GM18909 (cell line): Measurements from ENCODE around the gene ERMARD.
"Not testable (repeated sequence)": the region's sequence is repeated elsewhere in the genome, so short reads cannot be mapped to it uniquely, and the experiment has no call there.

Source experiments
- ATAC-seq: cut with Tn5 transposase; IDR thresholded peaks from one replicate; pipeline ENCODE4 v1.9.1; 2021; ENCODE audit warnings: mild to moderate bottlenecking; ENCODE audit not compliant: unreplicated experiment, poor library complexity

Gene ERMARD

GRCh38 chr6:169729961-169730360, 21.5 kb upstream of the ERMARD start:
- no peak for ATAC-seq

GRCh38 chr6:169738204-169738975, 13.0 kb upstream of the ERMARD start:
- no peak for ATAC-seq

- ATAC-seq = no peak
These were observed 12.4 kb upstream of the ERMARD start for GRCh38 chr6:169738976-169739529.

GRCh38 chr6:169741344-169741743, 10.1 kb upstream of the ERMARD start:
- ATAC-seq = no peak

DNA sequence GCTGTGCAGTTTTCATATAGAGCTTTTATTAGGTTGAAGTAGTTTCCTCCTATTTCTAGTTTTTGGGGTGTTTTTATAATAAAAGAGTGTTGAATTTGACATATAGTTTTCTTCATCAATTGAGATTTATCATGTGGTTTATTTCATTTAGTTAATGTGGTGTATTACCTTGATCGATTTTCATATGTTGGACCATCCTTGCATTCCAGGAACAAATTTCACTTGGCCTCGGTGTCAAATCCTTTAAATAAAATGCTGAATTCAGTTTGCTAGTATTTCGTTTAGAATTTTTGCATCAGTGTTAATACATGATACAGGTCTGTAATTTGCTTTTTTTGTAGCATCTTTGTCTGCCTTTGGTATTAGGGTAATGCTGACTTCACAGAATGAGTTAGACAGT, 6.0 kb upstream of the ERMARD start:
- no peak for ATAC-seq

GRCh38 chr6:169746556-169746955, 4.9 kb upstream of the ERMARD start:
- no peak for ATAC-seq

GRCh38 chr6:169752074-169752623, 727 bp downstream of the ERMARD start:
- no peak for ATAC-seq

- ATAC-seq = no peak
These were observed 3.7 kb downstream of the ERMARD start for GRCh38 chr6:169755162-169755561.

- ATAC-seq = no peak
These were observed 11.9 kb downstream of the ERMARD start for GRCh38 chr6:169763308-169763707.

GRCh38 chr6:169763881-169764280, 12.5 kb downstream of the ERMARD start:
- ATAC-seq = no peak

GRCh38 chr6:169765789-169766188, 14.4 kb downstream of the ERMARD start:
- not testable (repeated sequence) for ATAC-seq

- ATAC-seq = no peak
These were observed 14.8 kb downstream of the ERMARD start for GRCh38 chr6:169766232-169766631.

- no peak for ATAC-seq
These were observed 15.7 kb downstream of the ERMARD start for GRCh38 chr6:169766921-169767736.

- ATAC-seq = no peak
These were observed 22.9 kb downstream of the ERMARD start for GRCh38 chr6:169774347-169774746.

DNA sequence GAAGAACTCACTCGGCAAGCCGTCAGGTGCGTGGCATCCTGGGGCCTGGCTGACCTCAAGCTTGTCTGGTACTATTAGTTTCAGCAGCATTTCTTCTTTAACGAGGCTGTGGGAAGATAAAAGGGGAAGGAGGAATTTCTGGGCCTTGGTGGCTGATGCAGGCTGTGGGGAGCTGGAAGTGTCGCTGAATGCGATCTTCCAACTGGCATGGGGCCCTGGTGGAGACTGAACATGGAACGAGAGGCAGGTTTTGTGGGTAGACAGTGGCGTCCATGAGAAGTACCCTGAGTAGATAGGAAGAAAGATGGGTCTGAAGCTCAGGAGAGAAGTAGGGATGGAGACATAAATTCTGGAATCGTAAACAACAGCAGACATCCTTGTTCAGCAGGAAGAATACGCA, 23.9 kb downstream of the ERMARD start:
- no peak for ATAC-seq

GRCh38 chr6:169776379-169776778, 25.0 kb downstream of the ERMARD start:
- ATAC-seq = no peak

GRCh38 chr6:169777896-169778295, 26.5 kb downstream of the ERMARD start:
- no peak for ATAC-seq

- no peak for ATAC-seq
These were observed 27.2 kb downstream of the ERMARD start for GRCh38 chr6:169778646-169779045.

DNA sequence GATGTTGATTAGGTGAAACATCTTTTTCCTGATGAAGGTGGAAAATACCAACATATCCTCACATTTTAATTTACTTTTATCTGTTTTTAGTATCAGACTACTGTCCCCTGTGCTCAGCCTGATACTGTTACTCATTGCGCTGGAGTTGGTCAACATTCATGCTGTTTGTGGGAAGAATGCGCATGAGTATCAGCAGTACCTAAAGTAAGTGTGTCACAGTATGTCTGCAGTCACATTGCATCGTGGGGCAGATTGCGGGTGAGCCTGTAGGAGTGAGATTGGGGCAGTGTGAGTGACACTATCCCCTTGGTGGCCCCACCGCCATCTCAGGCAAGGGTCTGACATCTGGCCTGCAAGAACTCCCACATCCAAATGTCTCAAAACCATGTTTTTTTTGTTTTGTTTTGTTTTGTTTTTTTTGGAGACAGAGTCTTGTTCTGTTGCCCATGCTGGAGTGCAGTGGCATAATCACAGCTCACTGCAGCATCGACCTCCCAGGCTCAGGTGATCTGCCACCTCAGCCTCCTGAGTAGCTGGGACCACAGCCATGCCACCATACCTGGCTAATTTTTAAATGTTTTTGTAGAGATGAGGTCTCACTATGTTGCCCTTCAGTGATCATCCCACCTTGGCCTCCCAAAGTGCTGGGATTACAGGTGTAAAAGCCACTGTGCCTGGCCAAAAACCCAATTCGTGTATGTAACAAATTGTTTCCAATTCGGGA, 27.8 kb downstream of the ERMARD start:
- no peak for ATAC-seq

DNA sequence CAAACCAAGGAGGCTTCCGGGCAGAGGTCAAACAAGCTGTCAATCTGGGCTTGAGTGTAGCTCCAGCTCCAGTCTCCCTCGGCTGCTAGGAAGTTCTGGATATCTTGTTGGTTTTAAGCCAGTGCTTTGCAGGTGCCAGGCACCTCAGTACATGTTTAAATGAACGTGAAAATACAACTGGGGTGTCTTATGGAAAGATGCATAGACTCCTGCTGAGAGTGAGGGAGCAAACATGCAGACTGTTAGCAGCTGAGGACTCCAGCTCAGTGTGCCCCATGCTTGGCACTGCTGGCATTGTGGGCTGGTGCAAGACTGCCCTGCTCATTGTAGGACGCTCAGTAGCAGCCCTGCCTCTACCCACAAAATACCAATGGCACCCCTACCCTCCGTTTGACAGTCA, 28.5 kb downstream of the ERMARD start:
- ATAC-seq = no peak
